K562 (cell line): ENCODE data around the gene MCU.

Experiments
- ADNP ChIP-seq: fragments of 200-800 bp; sonication (Bioruptor generic); IDR thresholded peaks from 2 replicates; pipeline ENCODE4 v1.6.1; 2016; ENCODE audit warnings: missing genetic modification characterization, missing compliant biosample characterization
- BHLHE40 ChIP-seq: IDR thresholded peaks from 2 replicates; pipeline ENCODE4 v1.6.1; 2011; ENCODE audit warnings: low read length, improper control_type of control experiment
- BRCA1 ChIP-seq, 2 experiments: fragments of 450-650 bp in 1 of 2; sonication (generic) in 1 of 2; formaldehyde crosslinking in 1 of 2; IDR thresholded peaks; 2 replicates each; pipeline versions ENCODE4 v1.5.0 to v1.6.1; 2017 to 2020; ENCODE audit warnings: mild to moderate bottlenecking in 1 of 2, missing genetic modification reagents in 1 of 2
- CHCHD3 ChIP-seq: fragments of 250-450 bp; sonication (Bioruptor Pico); IDR thresholded peaks from 2 replicates; pipeline ENCODE4 v2.1.2; 2022; ENCODE audit warnings: mild to moderate bottlenecking
- CTCF ChIP-seq, 3 experiments: IDR thresholded peaks in 2 of 3; conservative IDR thresholded peaks in 1 of 3; 2 replicates each; pipeline ENCODE4 v1.5.1; 2011 to 2012; ENCODE audit warnings: low read length in 3 of 3, mild to moderate bottlenecking in 3 of 3, control low read depth in 2 of 3, improper control_type of control experiment in 1 of 3, inconsistent platforms in 1 of 3, low read depth in 1 of 3, mixed read lengths in 1 of 3, moderate library complexity in 1 of 3; ENCODE audit not compliant: insufficient read depth in 2 of 3
- EP300 ChIP-seq: IDR thresholded peaks from 2 replicates; pipeline ENCODE4 v1.6.1; 2012; ENCODE audit warnings: low read length, improper control_type of control experiment
- JUND ChIP-seq, 2 experiments: IDR thresholded peaks; 2 replicates in 1 of 2; 3 replicates in 1 of 2; pipeline ENCODE4 v1.6.1; 2011; ENCODE audit warnings: borderline replicate concordance in 2 of 2, low read depth in 2 of 2, low read length in 2 of 2, improper control_type of control experiment in 1 of 2, missing biosample characterization in 1 of 2, missing genetic modification characterization in 1 of 2, missing genetic modification reagents in 1 of 2
- MAFK ChIP-seq: IDR thresholded peaks from 2 replicates; pipeline ENCODE4 v1.6.1; 2011; ENCODE audit warnings: low read length, improper control_type of control experiment
- PHB2 ChIP-seq: fragments of 450-650 bp; IDR thresholded peaks from 2 replicates; pipeline ENCODE4 v1.6.1; 2017; ENCODE audit warnings: low read depth
- POLR2G ChIP-seq: fragments of 200-400 bp; formaldehyde crosslinking; IDR thresholded peaks from 2 replicates; pipeline ENCODE4 v1.6.1; 2017; ENCODE audit warnings: low read depth, mild to moderate bottlenecking, antibody characterized with exemption, low read length, moderate library complexity
- SP1 ChIP-seq: sonication (generic); formaldehyde crosslinking; IDR thresholded peaks from 2 replicates; pipeline ENCODE4 v1.8.1; 2022; ENCODE audit warnings: mild to moderate bottlenecking, missing genetic modification reagents
- ZKSCAN1 ChIP-seq: fragments of 150-350 bp; IDR thresholded peaks from 2 replicates; pipeline ENCODE4 v1.6.1; 2016; ENCODE audit warnings: low read depth, low read length
- ZNF175 ChIP-seq: fragments of 200-800 bp; sonication (Bioruptor generic); IDR thresholded peaks from 2 replicates; pipeline ENCODE4 v1.6.1; 2016; ENCODE audit warnings: low read depth, mild to moderate bottlenecking, missing genetic modification characterization, missing compliant biosample characterization
- ZNF717 ChIP-seq: fragments of 250-450 bp; sonication (Bioruptor Pico); IDR thresholded peaks from 2 replicates; pipeline ENCODE4 v1.5.0; 2021

DNA sequence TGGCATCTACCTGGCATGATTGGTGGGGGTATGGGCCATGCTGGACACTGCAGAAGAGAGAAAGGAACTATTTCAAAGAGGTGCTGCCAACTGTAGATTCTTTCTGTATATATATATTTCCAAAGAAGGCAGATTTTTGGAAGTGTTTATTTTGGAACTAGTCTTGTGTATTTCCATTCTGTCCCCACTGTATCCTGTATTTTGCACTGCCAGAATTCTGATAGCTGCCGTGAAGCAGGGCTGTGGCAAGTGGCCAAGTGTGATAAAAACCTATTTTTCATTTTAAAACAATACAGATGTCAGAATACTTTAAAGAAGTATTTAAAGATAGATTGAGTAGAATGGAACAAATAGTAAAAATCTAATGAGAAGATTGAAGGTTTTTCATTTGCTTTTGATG lies 17.1 kb downstream of the MCU start:
- no peak for TF ChIP-seq JUND (IDR thresholded peaks at IDR 0.05; ENCODE audit: borderline replicate concordance, low read depth, low read length)
- no peak for TF ChIP-seq JUND (tag; IDR thresholded peaks at IDR 0.05; ENCODE audit: borderline replicate concordance, low read depth, low read length)
- TF ChIP-seq SP1 (CRISPR knock-in tag), result no peak
- no peak for TF ChIP-seq ZNF717
- no peak for TF ChIP-seq MAFK
- no peak for TF ChIP-seq CHCHD3 (CRISPR knock-in tag)
- TF ChIP-seq CTCF (IDR thresholded peaks at IDR 0.05 in 2 of 3, conservative IDR thresholded peaks at IDR 0.05 in 1 of 3; ENCODE audit: insufficient read depth in 2 of 3, low read depth in 1 of 3, low read length in 3 of 3), result no peak
- TF ChIP-seq BHLHE40, result no peak
- TF ChIP-seq ZNF175 (CRISPR knock-in tag), result no peak
- TF ChIP-seq POLR2G, result no peak
- TF ChIP-seq EP300, result no peak
- no peak for TF ChIP-seq ZKSCAN1
- no peak for TF ChIP-seq ADNP (tag)
- no peak for TF ChIP-seq BRCA1 (IDR thresholded peaks at IDR 0.05)
- TF ChIP-seq BRCA1 (CRISPR knock-in tag; IDR thresholded peaks at IDR 0.05), result no peak
- no peak for TF ChIP-seq PHB2
